ENCODE results near the gene ANKS1B.

GRCh38 chr12:99549196-99549595 is 435.5 kb downstream of the ANKS1B start:
- TF ChIP-seq YY1 (IDR thresholded peaks at IDR 0.05; ENCODE audit: insufficient read depth, insufficient read length) = no peak
- no peak for TF ChIP-seq ZNF274 (IDR thresholded peaks at IDR 0.05; ENCODE audit: low read depth, low read length)
- TF ChIP-seq SUZ12 (IDR thresholded peaks at IDR 0.05; ENCODE audit: extremely low read depth, insufficient read depth, insufficient read length) = no peak
